Myocyte (in vitro differentiated cells): ENCODE results near the gene LTBP1. TPM values are rescaled to one million over a fixed set of nuclear protein-coding genes. Genes with fewer than 3 reads are reported as not detected.

Experiments
- DNase-seq: peaks from one replicate; pipeline ENCODE4 v3.0.0-alpha.2; 2012; ENCODE audit warnings: low read depth
- microRNA-seq: library from miRNA; unstranded; fragments of <30 nt; microRNA quantifications from one replicate; pipeline ENCODE4, GENCODE V29; 2016
- total RNA-seq: library from RNA; depleted of rRNA; stranded (reverse); fragments of >200 nt; gene quantifications from 2 replicates; pipeline ENCODE4 v1.2.3, GENCODE V29; 2014

Gene LTBP1
- total RNA-seq, 1 donor from 2014 or later = 26.2 TPM

- peak; percentile 58 for DNase-seq
Measured at GRCh38 chr2:33444967-33445366, 498.2 kb downstream of the LTBP1 start.

DNA sequence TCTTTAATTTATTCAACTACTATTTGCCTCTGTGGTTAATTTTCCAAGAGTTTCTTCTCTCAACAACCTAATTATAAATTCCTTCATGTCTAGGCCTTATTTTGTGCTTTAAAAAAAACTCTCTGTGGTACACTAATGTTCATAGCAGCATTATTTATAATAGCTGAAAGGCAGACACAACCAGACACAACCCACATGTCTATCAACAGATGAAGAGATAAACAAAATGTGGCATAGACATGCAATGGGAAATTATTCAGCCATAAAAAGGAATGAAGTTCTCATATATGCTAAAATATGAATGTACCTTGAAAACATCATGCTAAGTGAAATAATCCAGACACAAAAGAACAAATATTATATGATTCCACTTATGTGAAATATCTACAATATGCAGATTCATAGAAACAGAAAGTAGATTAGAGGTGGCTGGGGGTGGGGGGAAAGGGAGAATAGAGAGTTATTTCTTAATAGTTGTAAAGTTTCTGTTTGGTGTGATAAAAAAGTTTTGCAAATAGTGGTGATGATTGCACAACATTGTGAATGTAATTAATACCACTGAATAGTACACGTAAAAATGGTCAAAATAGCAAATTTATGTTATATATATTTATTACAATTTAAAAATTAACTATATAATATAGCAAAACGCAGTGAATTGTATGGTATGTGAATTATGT is 501.6 kb downstream of the LTBP1 start:
- DNase-seq = no peak

Small RNAs within 50 kb of the gene (microRNA-seq; reads per million reads assigned to microRNA genes)
- gene MIR4430 = not detected
